A673 (cell line): ENCODE data around the gene ZMAT5. TPM values are rescaled to one million over a fixed set of nuclear protein-coding genes. Genes with fewer than 3 reads are reported as not detected.
A peak's percentile ranks its signal among the peaks of the same experiment; 100 is the strongest.

Experiments used
- BruUV-seq: library from RNA; stranded (reverse); fragments of 400-500 nt; replicated peaks from 2 replicates; lab custom pipeline; 2021; lab: Mats Ljungman, UMichigan
- CTCF ChIA-PET: fragments of 300-600 bp; sonication (Branson Sonifier 250); formaldehyde crosslinking; loops from one replicate; lab custom pipeline; 2022; ENCODE audit warnings: antibody characterized with exemption; lab: Charles Lee
- POLR2A ChIA-PET: fragments of 300-600 bp; sonication (Branson Sonifier 250); formaldehyde crosslinking; loops from one replicate; lab custom pipeline; 2022; ENCODE audit warnings: antibody characterized with exemption; ENCODE audit not compliant: low non-redundant PET; lab: Charles Lee
- DNase-seq: peaks from one replicate; pipeline ENCODE4 v3.0.0-alpha.2; 2015; ENCODE audit warnings: low spot score
- H3K27ac ChIP-seq: fragments of 200-600 bp; sonication (generic); 2 replicates; pipeline ENCODE4 v1.5.1; 2016; ENCODE audit warnings: mixed run types, low read depth, mild to moderate bottlenecking, mixed read lengths, antibody characterized with exemption, low read length; ENCODE audit not compliant: poor library complexity, severe bottlenecking
- H3K27me3 ChIP-seq: fragments of 200-600 bp; sonication (generic); replicated peaks from 2 replicates; pipeline ENCODE4 v1.6.1; 2017; ENCODE audit warnings: mixed run types, low read depth, mild to moderate bottlenecking, mixed read lengths, antibody characterized with exemption, low read length; ENCODE audit not compliant: insufficient read depth, poor library complexity
- H3K36me3 ChIP-seq: fragments of 200-600 bp; sonication (generic); 2 replicates; pipeline ENCODE4 v1.6.1; 2016; ENCODE audit warnings: mixed run types, mild to moderate bottlenecking, mixed read lengths, antibody characterized with exemption, low read length; ENCODE audit not compliant: insufficient read depth, poor library complexity, severe bottlenecking
- H3K4me1 ChIP-seq: fragments of 200-600 bp; sonication (generic); 2 replicates; pipeline ENCODE4 v1.6.1; 2017; ENCODE audit warnings: mixed run types, mild to moderate bottlenecking, mixed read lengths, antibody characterized with exemption, low read length; ENCODE audit not compliant: insufficient read depth, poor library complexity, severe bottlenecking
- H3K4me3 ChIP-seq: fragments of 200-600 bp; sonication (generic); 2 replicates; pipeline ENCODE4 v1.5.1; 2016; ENCODE audit warnings: low read depth, mixed run types, mild to moderate bottlenecking, mixed read lengths, low read length; ENCODE audit not compliant: poor library complexity, severe bottlenecking
- H3K9me3 ChIP-seq: fragments of 200-600 bp; sonication (generic); 2 replicates; pipeline ENCODE4 v1.6.1; 2016; ENCODE audit warnings: mixed run types, low read depth, mild to moderate bottlenecking, mixed read lengths, antibody characterized with exemption, low read length; ENCODE audit not compliant: poor library complexity, severe bottlenecking
- CTCF ChIP-seq: fragments of 300-800, 200-600 bp; sonication (generic); conservative IDR thresholded peaks from 2 replicates; pipeline ENCODE4 v1.5.1; 2017; ENCODE audit warnings: low read depth, mild to moderate bottlenecking, antibody characterized with exemption, low read length, moderate library complexity, mixed read lengths
- EZH2 ChIP-seq: fragments of 200-600 bp; sonication (generic); IDR thresholded peaks from 2 replicates; pipeline ENCODE4 v1.6.1; 2017; ENCODE audit warnings: borderline replicate concordance, low read depth, mild to moderate bottlenecking, mixed read lengths, antibody characterized with exemption, low read length; ENCODE audit not compliant: poor library complexity, severe bottlenecking
- intact Hi-C: fragments of 100-400 bp; cut with micrococcal nuclease; formaldehyde crosslinking; loops from one replicate; pipeline ENCODE4 v1.10.0; 2022; ENCODE audit not compliant: unreplicated experiment
- total RNA-seq: library from RNA; stranded (reverse); gene quantifications from 2 replicates; pipeline ENCODE4 v1.2.3, GENCODE V29; 2021

Gene ZMAT5
- total RNA-seq, 1 experiment from 2014 or later = 19.8 TPM

- DNase-seq = peak; percentile 52
- Histone ChIP-seq H3K4me3 (no peak overlapping the region), H3K27ac (no peak overlapping the region), H3K4me1 (peaks cover 33% of the 10 kb centered on the region), H3K9me3 (no peaks in the 10 kb centered on the region), H3K27me3 (no peaks in the 10 kb centered on the region), H3K36me3 (no peaks in the 10 kb centered on the region)
- CTCF ChIA-PET = no interaction called here
- TF ChIP-seq CTCF (no peak), EZH2 (no peak)
- no TSS peak for BruUV-seq
- POLR2A ChIA-PET = interaction anchor here (0.5 kb wide), 1 partner anchor 113 kb away, joined by 9 read pairs; no protein-coding TSS in a partner anchor
- intact Hi-C loops = no loop called here
These were observed 66.5 kb downstream of the ZMAT5 start for GRCh38 chr22:29700206-29700899.

GRCh38 chr22:29697853-29698598 is 68.8 kb downstream of the ZMAT5 start:
- no peaks in the 10 kb centered on the region for H3K36me3 ChIP-seq
- DNase-seq = no peak
- no peak overlapping the region for H3K4me3 ChIP-seq
- no peaks in the 10 kb centered on the region for H3K27me3 ChIP-seq
- peaks cover 41% of the 10 kb centered on the region for H3K4me1 ChIP-seq
- ChIA-PET POLR2A (interaction anchor here (0.6 kb wide), 1 partner anchor 1386 kb away, joined by 3 read pairs; no protein-coding TSS in a partner anchor), CTCF (no interaction called here)
- TF ChIP-seq EZH2 (no peak), CTCF (no peak)
- H3K27ac ChIP-seq = no peak overlapping the region
- intact Hi-C loops = no loop called here
- BruUV-seq = no TSS peak
- H3K9me3 ChIP-seq = no peaks in the 10 kb centered on the region

GRCh38 chr22:29695129-29695926 is 71.5 kb downstream of the ZMAT5 start:
- intact Hi-C loops = no loop called here
- Histone ChIP-seq H3K27ac (no peak overlapping the region), H3K27me3 (no peaks in the 10 kb centered on the region), H3K4me3 (no peak overlapping the region), H3K36me3 (no peaks in the 10 kb centered on the region), H3K4me1 (peaks cover 42% of the 10 kb centered on the region), H3K9me3 (no peaks in the 10 kb centered on the region)
- ChIA-PET CTCF (interaction anchor here (0.7 to 1.2 kb wide), 2 partner anchors 18 to 393 kb away, joined by 3 to 5 read pairs; no protein-coding TSS in a partner anchor), POLR2A (no interaction called here)
- TF ChIP-seq CTCF (no peak), EZH2 (no peak)
- no TSS peak for BruUV-seq
- peak; percentile 92 for DNase-seq
